ENCODE results near the gene AGRN. TPM values are rescaled to one million over a fixed set of nuclear protein-coding genes. Genes with fewer than 3 reads are reported as not detected.
"Not testable (repeated sequence)": the region's sequence is repeated elsewhere in the genome, so short reads cannot be mapped to it uniquely, and the experiment has no call there.

AGRN gene
- polyA plus RNA-seq, 2 donors, result 17.0 to 40.6 TPM

DNA sequence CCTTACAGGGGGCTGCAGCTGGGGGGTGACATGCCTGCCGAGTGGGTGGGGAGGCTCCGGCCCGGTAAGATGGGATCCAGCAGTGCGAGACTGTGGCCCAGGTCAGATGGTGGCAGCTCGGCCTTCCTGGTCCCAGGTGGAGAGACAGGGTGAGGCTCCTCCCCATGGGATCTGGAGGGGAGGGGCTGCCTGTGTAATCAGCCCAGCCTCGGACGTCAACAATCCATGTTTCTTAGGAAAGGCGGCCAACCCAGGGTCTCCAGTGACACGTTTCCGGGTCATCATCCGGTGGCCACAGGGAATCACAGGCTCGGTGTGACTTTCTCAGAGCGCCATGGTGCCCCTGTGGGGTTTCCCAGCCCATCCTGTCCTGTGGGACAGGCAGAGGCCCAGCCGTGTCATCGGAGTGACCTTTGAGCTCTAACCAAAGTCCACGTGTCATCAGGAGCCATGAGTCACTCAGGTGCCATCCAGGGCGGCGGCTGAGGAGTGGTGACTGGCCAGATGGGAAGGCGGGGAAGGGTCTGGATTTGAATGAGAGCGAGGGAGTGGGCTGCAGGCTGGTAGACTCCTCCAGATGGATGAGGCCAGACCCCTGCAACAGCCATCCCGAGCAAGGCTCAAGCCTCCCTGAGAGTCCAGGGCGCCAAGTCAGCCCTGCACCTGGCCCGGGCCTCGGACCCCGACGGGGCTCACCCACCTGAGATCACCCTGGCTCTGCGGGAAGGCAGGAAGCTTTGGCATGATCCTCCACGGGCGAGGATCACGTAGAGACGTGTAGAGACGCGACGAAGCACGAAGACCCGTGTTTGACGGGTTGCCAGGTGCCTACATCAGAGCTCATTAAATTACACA lies 13.4 kb upstream of the AGRN start:
- H3K4me1 ChIP-seq (ENCODE audit: control insufficient read depth in 2 of 2, insufficient read depth in 2 of 2, low read length in 1 of 2), result peaks cover 5 to 11% of the 10 kb centered on the region in 2 donors
- no peaks in the 10 kb centered on the region for H3K9me3 ChIP-seq (ENCODE audit: control insufficient read depth in 2 of 2, insufficient read depth in 1 of 2, low read depth in 1 of 2, low read length in 1 of 2)
- no peaks in the 10 kb centered on the region for H3K36me3 ChIP-seq (ENCODE audit: control insufficient read depth in 2 of 2, insufficient read depth in 2 of 2, low read length in 1 of 2)
- H3K27ac ChIP-seq (ENCODE audit: low read depth in 2 of 2, low read length in 1 of 2), result peak overlapping the region in 1 of 2 donors; percentile 34
- no peak overlapping the region for H3K4me3 ChIP-seq (ENCODE audit: low read depth in 1 of 2, low read length in 2 of 2)
- WGBS, 2 donors, result 59 to 61% methylated on average over 37 of the region's 37 CpGs
- H3K27me3 ChIP-seq (ENCODE audit: control insufficient read depth in 1 of 2, insufficient read depth in 2 of 2, low read length in 2 of 2), result peaks cover 0 to 4% of the 10 kb centered on the region in 2 donors

DNA sequence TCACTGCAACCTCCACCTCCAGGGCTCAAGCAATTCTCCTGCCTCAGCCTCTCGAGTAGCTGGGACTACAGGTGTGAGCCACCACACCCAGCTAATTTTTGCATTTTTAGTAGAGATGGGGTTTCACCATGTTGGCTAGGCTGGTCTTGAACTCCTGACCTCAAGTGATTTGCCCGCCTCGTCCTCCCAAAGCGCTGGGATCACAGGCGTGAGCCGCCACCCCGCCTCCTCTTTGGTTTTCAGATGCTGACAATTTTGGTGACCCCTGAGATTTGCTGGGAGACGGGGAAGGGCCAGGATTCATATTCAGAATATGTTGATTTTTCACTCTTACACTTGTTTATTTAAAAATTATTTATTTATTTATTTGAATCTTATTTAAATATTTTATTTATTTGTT lies 9.8 kb upstream of the AGRN start:
- 94% methylated on average over 8 of the region's 8 CpGs for WGBS, 2 donors
- not testable (repeated sequence) for H3K36me3 ChIP-seq (ENCODE audit: control insufficient read depth in 2 of 2, insufficient read depth in 2 of 2, low read length in 1 of 2); H3K27ac ChIP-seq (ENCODE audit: low read depth in 2 of 2, low read length in 1 of 2); H3K27me3 ChIP-seq (ENCODE audit: control insufficient read depth in 1 of 2, insufficient read depth in 2 of 2, low read length in 2 of 2); H3K4me3 ChIP-seq (ENCODE audit: low read depth in 1 of 2, low read length in 2 of 2); H3K9me3 ChIP-seq (ENCODE audit: control insufficient read depth in 2 of 2, insufficient read depth in 1 of 2, low read depth in 1 of 2, low read length in 1 of 2)
- H3K4me1 ChIP-seq (ENCODE audit: control insufficient read depth in 2 of 2, insufficient read depth in 2 of 2, low read length in 1 of 2), result peaks cover 7 to 18% of the 10 kb centered on the region in 2 donors

GRCh38 chr1:1011396-1011949 lies 8.4 kb upstream of the AGRN start:
- H3K27ac ChIP-seq (ENCODE audit: low read depth in 2 of 2, low read length in 1 of 2), result no peak overlapping the region
- H3K36me3 ChIP-seq (ENCODE audit: control insufficient read depth in 2 of 2, insufficient read depth in 2 of 2, low read length in 1 of 2), result no peaks in the 10 kb centered on the region
- H3K9me3 ChIP-seq (ENCODE audit: control insufficient read depth in 2 of 2, insufficient read depth in 1 of 2, low read depth in 1 of 2, low read length in 1 of 2), result no peaks in the 10 kb centered on the region
- no peak overlapping the region for H3K4me3 ChIP-seq (ENCODE audit: low read depth in 1 of 2, low read length in 2 of 2)
- peaks cover 0 to 4% of the 10 kb centered on the region in 2 donors for H3K27me3 ChIP-seq (ENCODE audit: control insufficient read depth in 1 of 2, insufficient read depth in 2 of 2, low read length in 2 of 2)
- 81 to 82% methylated on average over 14 of the region's 14 CpGs for WGBS, 2 donors
- H3K4me1 ChIP-seq (ENCODE audit: control insufficient read depth in 2 of 2, insufficient read depth in 2 of 2, low read length in 1 of 2), result peaks cover 2 to 16% of the 10 kb centered on the region in 2 donors

- H3K4me3 ChIP-seq (ENCODE audit: low read depth in 1 of 2, low read length in 2 of 2), result peak overlapping the region; percentile 55 to 76
- peak overlapping the region; percentile 67 to 90 for H3K27ac ChIP-seq (ENCODE audit: low read depth in 2 of 2, low read length in 1 of 2)
- H3K36me3 ChIP-seq (ENCODE audit: control insufficient read depth in 2 of 2, insufficient read depth in 2 of 2, low read length in 1 of 2); H3K27me3 ChIP-seq (ENCODE audit: control insufficient read depth in 1 of 2, insufficient read depth in 2 of 2, low read length in 2 of 2); H3K4me1 ChIP-seq (ENCODE audit: control insufficient read depth in 2 of 2, insufficient read depth in 2 of 2, low read length in 1 of 2); H3K9me3 ChIP-seq (ENCODE audit: control insufficient read depth in 2 of 2, insufficient read depth in 1 of 2, low read depth in 1 of 2, low read length in 1 of 2): not testable (repeated sequence)
- WGBS, 2 donors, result 59 to 62% methylated on average over 13 of the region's 13 CpGs
These were observed 7.2 kb upstream of the AGRN start for GRCh38 chr1:1012736-1013104.

DNA sequence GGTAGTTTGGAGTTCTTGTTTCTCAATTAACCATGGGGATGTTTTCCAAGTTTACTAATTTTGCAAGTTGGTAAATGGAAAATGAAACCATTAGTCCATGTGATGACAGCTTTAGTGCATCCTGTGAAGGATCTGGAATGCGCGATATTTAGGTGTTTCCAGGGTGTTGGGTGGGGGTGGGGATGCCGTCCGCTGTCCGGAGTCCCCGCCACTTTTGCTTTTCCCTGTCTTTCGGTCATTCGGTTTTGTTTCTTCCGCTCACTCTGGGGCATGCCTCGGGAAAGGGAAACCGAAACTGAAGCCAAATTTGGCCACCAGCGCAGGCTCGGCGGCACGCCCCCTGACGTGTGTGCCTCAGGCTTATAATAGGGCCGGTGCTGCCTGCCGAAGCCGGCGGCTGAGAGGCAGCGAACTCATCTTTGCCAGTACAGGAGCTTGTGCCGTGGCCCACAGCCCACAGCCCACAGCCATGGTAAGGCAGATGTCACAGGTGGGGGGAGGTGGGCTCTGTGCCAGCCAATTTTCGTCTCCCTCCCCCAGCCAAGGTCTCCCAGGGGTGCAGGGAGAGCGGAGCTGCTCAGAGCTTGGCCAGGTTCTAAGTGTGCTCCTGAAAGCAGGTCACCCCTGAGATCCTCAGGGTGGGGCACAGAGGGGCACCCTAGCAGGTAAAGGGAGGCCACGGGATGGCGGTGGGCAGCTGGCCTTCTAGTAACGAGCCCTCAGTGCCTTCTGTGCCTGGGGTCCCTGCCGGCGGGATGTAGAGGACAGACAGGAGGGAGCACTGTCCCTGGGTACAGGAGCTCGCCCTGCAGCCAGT lies 6.6 kb upstream of the AGRN start, which contains the start of gene ISG15:
ISG15 (plus strand) TSS at position 393 of the 817 bp plus-strand sequence; CDS start at position 470, 77 bp downstream.
- 3 to 4% methylated on average over 29 to 30 of the region's 30 CpGs for WGBS, 2 donors
- no peaks in the 10 kb centered on the region for H3K36me3 ChIP-seq (ENCODE audit: control insufficient read depth in 2 of 2, insufficient read depth in 2 of 2, low read length in 1 of 2)
- H3K27ac ChIP-seq (ENCODE audit: low read depth in 2 of 2, low read length in 1 of 2), result peak within 1 kb of the TSS; percentile 81 to 90
- H3K4me1 ChIP-seq (ENCODE audit: control insufficient read depth in 2 of 2, insufficient read depth in 2 of 2, low read length in 1 of 2), result peaks cover 2 to 9% of the 10 kb centered on the region in 2 donors
- peak within 1 kb of the TSS; percentile 55 to 76 for H3K4me3 ChIP-seq (ENCODE audit: low read depth in 1 of 2, low read length in 2 of 2)
- H3K9me3 ChIP-seq (ENCODE audit: control insufficient read depth in 2 of 2, insufficient read depth in 1 of 2, low read depth in 1 of 2, low read length in 1 of 2), result no peaks in the 10 kb centered on the region
- no peaks in the 10 kb centered on the region for H3K27me3 ChIP-seq (ENCODE audit: control insufficient read depth in 1 of 2, insufficient read depth in 2 of 2, low read length in 2 of 2)

- WGBS, 2 donors, result 64 to 68% methylated on average over 41 of the region's 41 CpGs
- Histone ChIP-seq H3K27ac (ENCODE audit: low read depth in 2 of 2, low read length in 1 of 2) (peak overlapping the region; percentile 81 to 90), H3K4me3 (ENCODE audit: low read depth in 1 of 2, low read length in 2 of 2) (peak overlapping the region; percentile 55 to 76), H3K27me3 (ENCODE audit: control insufficient read depth in 1 of 2, insufficient read depth in 2 of 2, low read length in 2 of 2) (no peaks in the 10 kb centered on the region), H3K9me3 (ENCODE audit: control insufficient read depth in 2 of 2, insufficient read depth in 1 of 2, low read depth in 1 of 2, low read length in 1 of 2) (no peaks in the 10 kb centered on the region), H3K36me3 (ENCODE audit: control insufficient read depth in 2 of 2, insufficient read depth in 2 of 2, low read length in 1 of 2) (no peaks in the 10 kb centered on the region), H3K4me1 (ENCODE audit: control insufficient read depth in 2 of 2, insufficient read depth in 2 of 2, low read length in 1 of 2) (peaks cover 2 to 9% of the 10 kb centered on the region in 2 donors)
These were observed 5.8 kb upstream of the AGRN start for GRCh38 chr1:1013922-1014648.

DNA sequence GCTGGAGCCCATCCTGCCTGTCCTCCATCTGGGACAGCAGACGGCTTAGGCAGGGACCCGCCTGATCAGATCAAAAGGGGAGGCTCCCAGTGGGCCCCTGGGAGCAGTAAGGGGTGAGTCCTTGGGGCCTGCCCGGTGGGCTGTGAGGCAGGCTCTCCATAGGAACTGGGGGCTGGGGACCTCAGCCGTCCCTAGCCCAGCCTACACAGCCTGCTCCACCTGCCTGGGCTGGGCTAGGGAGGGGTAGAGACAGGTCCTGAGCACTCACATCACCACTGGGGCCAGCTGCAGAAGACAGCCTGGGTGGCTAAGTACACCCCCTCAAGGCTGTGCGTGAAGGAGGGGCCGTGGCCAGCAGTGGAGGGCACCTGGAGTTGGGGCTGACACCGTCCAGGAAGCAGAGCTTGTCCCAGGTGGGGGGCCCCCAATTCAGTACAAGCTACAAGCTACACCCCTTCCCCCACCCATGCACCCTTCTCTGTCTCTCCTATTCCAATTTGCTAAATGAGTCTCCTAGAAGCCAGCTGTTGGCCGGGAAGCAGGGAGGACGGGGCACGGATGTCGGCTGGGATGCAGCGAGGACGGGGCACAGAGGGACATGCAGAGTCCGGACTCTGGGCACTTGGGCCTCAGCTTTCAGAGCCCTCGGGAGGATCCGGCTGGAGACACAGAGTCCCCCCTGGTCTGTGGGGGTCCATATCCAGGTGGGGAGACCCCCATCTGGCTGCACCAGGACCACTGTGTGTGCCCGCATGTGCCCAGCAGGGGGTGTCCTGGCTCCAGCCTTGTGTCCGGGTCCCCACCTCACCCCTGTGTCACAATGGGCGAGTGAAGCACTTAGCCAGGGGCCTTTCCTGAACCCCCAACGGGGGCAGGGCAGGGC lies 4.9 kb upstream of the AGRN start:
- no peak overlapping the region for H3K4me3 ChIP-seq (ENCODE audit: low read depth in 1 of 2, low read length in 2 of 2)
- no peaks in the 10 kb centered on the region for H3K27me3 ChIP-seq (ENCODE audit: control insufficient read depth in 1 of 2, insufficient read depth in 2 of 2, low read length in 2 of 2)
- no peaks in the 10 kb centered on the region for H3K9me3 ChIP-seq (ENCODE audit: control insufficient read depth in 2 of 2, insufficient read depth in 1 of 2, low read depth in 1 of 2, low read length in 1 of 2)
- H3K27ac ChIP-seq (ENCODE audit: low read depth in 2 of 2, low read length in 1 of 2), result no peak overlapping the region
- 73 to 74% methylated on average over 20 of the region's 20 CpGs for WGBS, 2 donors
- peaks cover 2 to 9% of the 10 kb centered on the region in 2 donors for H3K4me1 ChIP-seq (ENCODE audit: control insufficient read depth in 2 of 2, insufficient read depth in 2 of 2, low read length in 1 of 2)
- H3K36me3 ChIP-seq (ENCODE audit: control insufficient read depth in 2 of 2, insufficient read depth in 2 of 2, low read length in 1 of 2), result no peaks in the 10 kb centered on the region

DNA sequence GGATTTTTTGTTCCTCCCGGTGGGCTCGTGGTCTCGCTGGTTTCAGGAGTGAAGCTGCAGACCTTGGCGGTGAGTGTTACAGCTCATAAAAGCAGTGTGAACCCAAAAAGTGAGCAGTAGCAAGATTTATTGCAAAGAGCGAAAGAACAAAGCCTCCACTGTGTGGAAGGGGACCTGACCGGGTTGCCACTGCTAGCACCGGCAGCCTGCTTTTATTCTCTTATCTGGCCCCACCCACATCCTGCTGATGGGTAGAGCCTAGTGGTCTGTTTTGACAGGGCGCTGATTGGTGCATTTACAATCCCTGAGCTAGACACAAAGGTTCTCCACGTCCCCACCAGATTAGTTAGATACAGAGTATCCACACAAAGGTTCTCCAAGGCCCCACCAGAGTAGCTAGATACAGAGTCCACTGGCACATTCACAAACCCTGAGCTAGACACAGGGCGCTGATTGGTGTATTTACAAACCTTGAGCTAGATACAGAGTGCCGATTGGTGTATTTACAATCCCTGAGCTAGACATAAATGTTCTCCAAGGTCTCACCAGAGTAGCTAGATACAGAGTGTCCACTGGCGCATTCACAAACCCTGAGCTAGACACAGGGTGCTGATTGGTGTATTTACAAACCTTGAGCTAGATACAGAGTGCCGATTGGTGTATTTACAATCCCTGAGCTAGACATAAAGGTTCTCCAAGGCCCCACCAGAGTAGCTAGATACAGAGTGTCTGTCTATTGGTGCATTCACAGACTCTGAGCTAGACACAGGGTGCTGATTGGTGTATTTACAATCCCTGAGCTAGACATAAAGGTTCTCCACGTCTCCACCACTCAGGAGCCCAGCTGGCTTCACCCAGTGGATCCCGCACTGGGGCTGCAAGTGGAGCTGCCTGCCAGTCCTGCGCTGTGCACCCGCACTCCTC lies 2.3 kb upstream of the AGRN start:
- 77 to 81% methylated on average over 16 to 17 of the region's 17 CpGs for WGBS, 2 donors

More for the DNA sequence above, 2.3 kb upstream of the AGRN start:
- H3K4me1 ChIP-seq (ENCODE audit: control insufficient read depth in 2 of 2, insufficient read depth in 2 of 2, low read length in 1 of 2), result peaks cover 11 to 17% of the 10 kb centered on the region in 2 donors
- not testable (repeated sequence) for H3K27ac ChIP-seq (ENCODE audit: low read depth in 2 of 2, low read length in 1 of 2); H3K4me3 ChIP-seq (ENCODE audit: low read depth in 1 of 2, low read length in 2 of 2); H3K36me3 ChIP-seq (ENCODE audit: control insufficient read depth in 2 of 2, insufficient read depth in 2 of 2, low read length in 1 of 2); H3K27me3 ChIP-seq (ENCODE audit: control insufficient read depth in 1 of 2, insufficient read depth in 2 of 2, low read length in 2 of 2); H3K9me3 ChIP-seq (ENCODE audit: control insufficient read depth in 2 of 2, insufficient read depth in 1 of 2, low read depth in 1 of 2, low read length in 1 of 2)
